ENCODE results near the gene NKX6-2.

- TF ChIP-seq, protein P1, sequence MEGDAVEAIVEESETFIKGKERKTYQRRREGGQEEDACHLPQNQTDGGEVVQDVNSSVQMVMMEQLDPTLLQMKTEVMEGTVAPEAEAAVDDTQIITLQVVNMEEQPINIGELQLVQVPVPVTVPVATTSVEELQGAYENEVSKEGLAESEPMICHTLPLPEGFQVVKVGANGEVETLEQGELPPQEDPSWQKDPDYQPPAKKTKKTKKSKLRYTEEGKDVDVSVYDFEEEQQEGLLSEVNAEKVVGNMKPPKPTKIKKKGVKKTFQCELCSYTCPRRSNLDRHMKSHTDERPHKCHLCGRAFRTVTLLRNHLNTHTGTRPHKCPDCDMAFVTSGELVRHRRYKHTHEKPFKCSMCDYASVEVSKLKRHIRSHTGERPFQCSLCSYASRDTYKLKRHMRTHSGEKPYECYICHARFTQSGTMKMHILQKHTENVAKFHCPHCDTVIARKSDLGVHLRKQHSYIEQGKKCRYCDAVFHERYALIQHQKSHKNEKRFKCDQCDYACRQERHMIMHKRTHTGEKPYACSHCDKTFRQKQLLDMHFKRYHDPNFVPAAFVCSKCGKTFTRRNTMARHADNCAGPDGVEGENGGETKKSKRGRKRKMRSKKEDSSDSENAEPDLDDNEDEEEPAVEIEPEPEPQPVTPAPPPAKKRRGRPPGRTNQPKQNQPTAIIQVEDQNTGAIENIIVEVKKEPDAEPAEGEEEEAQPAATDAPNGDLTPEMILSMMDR (IDR thresholded peaks at IDR 0.05): no peak
- no peak for TF ChIP-seq POLR2A (IDR thresholded peaks at IDR 0.05)
These were observed 34.1 kb upstream of the NKX6-2 start for GRCh38 chr10:132820056-132820455.
